GM12878 (cell line): ENCODE data around the gene MBD5. TPM values are rescaled to one million over a fixed set of nuclear protein-coding genes. Genes with fewer than 3 reads are reported as not detected.

Experiments
- ATAC-seq: fragments of 200-7000 bp; cut with Tn5 transposase; 3 replicates; pipeline ENCODE4 v1.9.1; 2020; ENCODE audit warnings: mild to moderate bottlenecking, moderate library complexity
- BruUV-seq: library from RNA; stranded (reverse); fragments of 400-500 nt; replicated peaks from 2 replicates; lab custom pipeline; 2021; lab: Mats Ljungman, UMichigan
- CTCF ChIA-PET: fragments of 300-600 bp; sonication (Branson Sonifier 250); formaldehyde crosslinking; extraction: SDS; loops from one replicate; lab custom pipeline; 2021; ENCODE audit warnings: inconsistent platforms; lab: Yijun Ruan, JAX
- POLR2A ChIA-PET: fragments of 350-600 bp; formaldehyde crosslinking; extraction: SDS; loops from one replicate; lab custom pipeline; 2021; ENCODE audit warnings: inconsistent platforms; lab: Charles Lee
- RAD21 ChIA-PET: fragments of 300-600 bp; sonication (Branson Sonifier 250); formaldehyde crosslinking; loops from one replicate; lab custom pipeline; 2023; ENCODE audit warnings: antibody characterized with exemption; ENCODE audit not compliant: unreplicated experiment; lab: Charles Lee
- SMC1A ChIA-PET: fragments of 300-600 bp; sonication (Branson Sonifier 250); formaldehyde crosslinking; loops from one replicate; lab custom pipeline; 2023; ENCODE audit not compliant: unreplicated experiment, uncharacterized antibody; lab: Charles Lee
- DNase-seq: peaks from one replicate; pipeline ENCODE4 v3.0.0-alpha.2; 2011; ENCODE audit warnings: low read depth, low spot score
- FAIRE-seq: peaks from 3 replicates; lab custom pipeline; 2011; peaks lifted over from hg19 to GRCh38; lab: Jason Lieb, UNC
- H2AFZ ChIP-seq: 2 replicates; pipeline ENCODE4 v1.6.0; 2011; ENCODE audit warnings: low read depth, low read length, control low read depth; ENCODE audit not compliant: control insufficient read depth
- H3K27ac ChIP-seq: 2 replicates; pipeline ENCODE4 v1.5.1; 2011; ENCODE audit warnings: control low read depth; ENCODE audit not compliant: control insufficient read depth, insufficient read depth
- H3K27me3 ChIP-seq, 2 experiments: replicated peaks in 1 of 2; 2 replicates each; pipeline versions ENCODE4 v1.6.0 to v1.6.1; 2011; ENCODE audit warnings: low read length in 1 of 2; ENCODE audit not compliant: control insufficient read depth in 2 of 2, insufficient read depth in 2 of 2
- H3K36me3 ChIP-seq, 2 experiments: 2 replicates each; pipeline ENCODE4 v1.5.1; 2011; ENCODE audit warnings: low read length in 1 of 2; ENCODE audit not compliant: control insufficient read depth in 2 of 2, insufficient read depth in 2 of 2
- H3K4me1 ChIP-seq: 2 replicates; pipeline ENCODE4 v1.6.1; 2011; ENCODE audit warnings: mild to moderate bottlenecking, low read length, moderate library complexity, mixed read lengths; ENCODE audit not compliant: control insufficient read depth, insufficient read depth
- H3K4me2 ChIP-seq: 2 replicates; pipeline ENCODE4 v1.6.0; 2011; ENCODE audit warnings: control low read depth; ENCODE audit not compliant: control insufficient read depth, insufficient read depth
- H3K4me3 ChIP-seq: fragments of 200-600 bp; sonication (generic); 2 replicates; pipeline ENCODE4 v1.5.1; 2016
- H3K79me2 ChIP-seq: 2 replicates; pipeline ENCODE4 v1.6.0; 2011; ENCODE audit warnings: low read length; ENCODE audit not compliant: control insufficient read depth, insufficient read depth
- H3K9ac ChIP-seq: 2 replicates; pipeline ENCODE4 v1.8.0; 2011; ENCODE audit warnings: low read length, control low read depth, mixed read lengths; ENCODE audit not compliant: control insufficient read depth, insufficient read depth
- H3K9me3 ChIP-seq: replicated peaks from 3 replicates; pipeline ENCODE4 v1.5.1; 2011; ENCODE audit warnings: mild to moderate bottlenecking, low read length; ENCODE audit not compliant: control insufficient read depth, insufficient read depth
- H4K20me1 ChIP-seq: 2 replicates; pipeline ENCODE4 v1.6.0; 2011; ENCODE audit not compliant: control insufficient read depth, insufficient read depth
- ATF7 ChIP-seq: fragments of 450-650 bp; IDR thresholded peaks from 2 replicates; pipeline ENCODE4 v1.6.1; 2016; ENCODE audit warnings: low read depth, mild to moderate bottlenecking
- CHD4 ChIP-seq: fragments of 200-600 bp; sonication (generic); IDR thresholded peaks from 2 replicates; pipeline ENCODE4 v1.6.1; 2016; ENCODE audit warnings: mild to moderate bottlenecking
- ESRRA ChIP-seq: IDR thresholded peaks from 2 replicates; pipeline ENCODE4 v1.6.1; 2012; ENCODE audit warnings: mild to moderate bottlenecking, low read length, improper control_type of control experiment
- IKZF2 ChIP-seq, 2 experiments: fragments of 450-650 bp; IDR thresholded peaks; 2 replicates each; pipeline ENCODE4 v1.6.1; 2017; ENCODE audit warnings: mild to moderate bottlenecking in 2 of 2, moderate library complexity in 2 of 2
- IRF4 ChIP-seq: IDR thresholded peaks from 2 replicates; pipeline ENCODE4 v1.6.1; 2011; ENCODE audit warnings: low read depth, low read length
- LARP7 ChIP-seq: fragments of 450-650 bp; IDR thresholded peaks from 2 replicates; pipeline ENCODE4 v1.6.1; 2017; ENCODE audit warnings: mild to moderate bottlenecking
- MLLT1 ChIP-seq: fragments of 450-650 bp; IDR thresholded peaks from 2 replicates; pipeline ENCODE4 v1.6.1; 2016; ENCODE audit warnings: mild to moderate bottlenecking
- NBN ChIP-seq: fragments of 450-650 bp; IDR thresholded peaks from 2 replicates; pipeline ENCODE4 v1.6.1; 2016
- NR2F1 ChIP-seq: fragments of 450-650 bp; conservative IDR thresholded peaks from 2 replicates; pipeline ENCODE4 v1.6.1; 2017; ENCODE audit warnings: mild to moderate bottlenecking
- RAD21 ChIP-seq: IDR thresholded peaks from 2 replicates; pipeline ENCODE4 v1.6.1; 2011; ENCODE audit warnings: mild to moderate bottlenecking, low read depth, low read length, moderate library complexity; ENCODE audit not compliant: insufficient read depth
- SUZ12 ChIP-seq: fragments of 200-600 bp; sonication (generic); IDR thresholded peaks from one replicate; pipeline ENCODE4 v1.6.1; 2018; ENCODE audit warnings: antibody characterized with exemption, mild to moderate bottlenecking; ENCODE audit not compliant: unreplicated experiment
- ZBED1 ChIP-seq: IDR thresholded peaks from 2 replicates; pipeline ENCODE4 v1.6.1; 2016; ENCODE audit warnings: borderline replicate concordance
- ZBTB11 ChIP-seq: fragments of 450-650 bp; formaldehyde crosslinking; IDR thresholded peaks from 2 replicates; pipeline ENCODE4 v1.5.0; 2022; ENCODE audit warnings: mild to moderate bottlenecking, missing genetic modification characterization
- ZNF24 ChIP-seq: fragments of 450-650 bp; IDR thresholded peaks from 2 replicates; pipeline ENCODE4 v1.6.1; 2017; ENCODE audit warnings: antibody characterized with exemption, mild to moderate bottlenecking
- WGBS: methylation state at CpG from one replicate; pipeline ENCODE4 v1.1.6; 2016; ENCODE audit warnings: low lambda C conversion rate; ENCODE audit not compliant: insufficient replicate concordance, insufficient coverage; ENCODE audit errors: missing lambda C conversion rate; 5-methylcytosine and 5-hydroxymethylcytosine counted together
- in situ Hi-C: fragments of 300-500 bp; cut with MboI; formaldehyde crosslinking; loops from 9 replicates; pipeline ENCODE4 v1.14.3; 2018; ENCODE audit warnings: mixed read lengths
- intact Hi-C: fragments of 100-400 bp; cut with micrococcal nuclease; formaldehyde crosslinking; loops from one replicate; pipeline ENCODE4 v1.14.2; 2022; ENCODE audit not compliant: unreplicated experiment
- polyA plus RNA-seq, 11 experiments: library from polyadenylated mRNA; depleted of rRNA in 4 of 11; unstranded in 6 of 11; stranded (reverse) in 5 of 11; fragments of >200 nt; fragmentation: Nextera tagmentation in 4 of 11; fragmentation: Illumina TruSeq in 1 of 11; extraction: Ambion mirVana in 4 of 11; extraction: Trizol in 1 of 11; gene quantifications; 1 replicate in 1 of 11; 2 replicates in 10 of 11; pipeline versions ENCODE4 v1.2.1 to v1.2.3, GENCODE V29; 2011 to 2016; ENCODE audit warnings: inconsistent platforms in 2 of 11, missing spikeins in 2 of 11, low read depth in 1 of 11
- total RNA-seq, 4 experiments: library from RNA; depleted of rRNA in 3 of 4; stranded (reverse); fragments of >200 nt in 3 of 4; fragmentation: Illumina TruSeq in 1 of 4; extraction: Trizol in 1 of 4; gene quantifications; 2 replicates each; pipeline versions ENCODE4 v1.2.1 to v1.2.3, GENCODE V29; 2013 to 2021
- TF ChIP-seq, protein P1 (sequence below): IDR thresholded peaks from 2 replicates; pipeline ENCODE4 v1.6.1; 2012; ENCODE audit warnings: improper control_type of control experiment, low read depth, low read length; ENCODE audit not compliant: insufficient replicate concordance

MBD5 gene
- total and polyA plus RNA-seq, 10 of the 15 experiments (the other 5 are each of a cell fraction or from before 2014, with no cell fraction given): 7.4 to 58.0 (median 21.2) TPM

- ATAC-seq (no peak), FAIRE-seq (no peak), DNase-seq (no peak)
- 45% methylated on average over 1 of the region's 1 CpG for WGBS
- no peak overlapping the region for H3K4me2 ChIP-seq
- in situ Hi-C loops (no loop called here), intact Hi-C loops (no loop called here)
- no peaks in the 10 kb centered on the region for H4K20me1 ChIP-seq
- no peak overlapping the region for H3K4me3 ChIP-seq
- SMC1A ChIA-PET: interaction anchor here (0.9 to 1.7 kb wide), 5 partner anchors 9 to 61 kb away, joined by 3 to 10 read pairs (median 3); no protein-coding TSS in a partner anchor
- H3K27ac ChIP-seq: no peak overlapping the region
- H2AFZ ChIP-seq: no peak overlapping the region
- POLR2A ChIA-PET: interaction anchor here (0.7 kb wide), 1 partner anchor 141 kb away, joined by 4 read pairs; no protein-coding TSS in a partner anchor
- H3K79me2 ChIP-seq: no peaks in the 10 kb centered on the region
- H3K9ac ChIP-seq: no peak overlapping the region
- no peak for TF ChIP-seq NBN
- no peak for TF ChIP-seq IKZF2 (IDR thresholded peaks at IDR 0.05)
- TF ChIP-seq ZNF24: no peak
- TF ChIP-seq LARP7: no peak
- no peak for TF ChIP-seq RAD21
- no peak for TF ChIP-seq ZBTB11 (CRISPR knock-in tag)
- TF ChIP-seq ESRRA: no peak
- TF ChIP-seq ZBED1: no peak
- no peak for TF ChIP-seq IRF4
- no peak for TF ChIP-seq NR2F1
- TF ChIP-seq ATF7: no peak
- TF ChIP-seq SUZ12: no peak
- TF ChIP-seq, protein P1, sequence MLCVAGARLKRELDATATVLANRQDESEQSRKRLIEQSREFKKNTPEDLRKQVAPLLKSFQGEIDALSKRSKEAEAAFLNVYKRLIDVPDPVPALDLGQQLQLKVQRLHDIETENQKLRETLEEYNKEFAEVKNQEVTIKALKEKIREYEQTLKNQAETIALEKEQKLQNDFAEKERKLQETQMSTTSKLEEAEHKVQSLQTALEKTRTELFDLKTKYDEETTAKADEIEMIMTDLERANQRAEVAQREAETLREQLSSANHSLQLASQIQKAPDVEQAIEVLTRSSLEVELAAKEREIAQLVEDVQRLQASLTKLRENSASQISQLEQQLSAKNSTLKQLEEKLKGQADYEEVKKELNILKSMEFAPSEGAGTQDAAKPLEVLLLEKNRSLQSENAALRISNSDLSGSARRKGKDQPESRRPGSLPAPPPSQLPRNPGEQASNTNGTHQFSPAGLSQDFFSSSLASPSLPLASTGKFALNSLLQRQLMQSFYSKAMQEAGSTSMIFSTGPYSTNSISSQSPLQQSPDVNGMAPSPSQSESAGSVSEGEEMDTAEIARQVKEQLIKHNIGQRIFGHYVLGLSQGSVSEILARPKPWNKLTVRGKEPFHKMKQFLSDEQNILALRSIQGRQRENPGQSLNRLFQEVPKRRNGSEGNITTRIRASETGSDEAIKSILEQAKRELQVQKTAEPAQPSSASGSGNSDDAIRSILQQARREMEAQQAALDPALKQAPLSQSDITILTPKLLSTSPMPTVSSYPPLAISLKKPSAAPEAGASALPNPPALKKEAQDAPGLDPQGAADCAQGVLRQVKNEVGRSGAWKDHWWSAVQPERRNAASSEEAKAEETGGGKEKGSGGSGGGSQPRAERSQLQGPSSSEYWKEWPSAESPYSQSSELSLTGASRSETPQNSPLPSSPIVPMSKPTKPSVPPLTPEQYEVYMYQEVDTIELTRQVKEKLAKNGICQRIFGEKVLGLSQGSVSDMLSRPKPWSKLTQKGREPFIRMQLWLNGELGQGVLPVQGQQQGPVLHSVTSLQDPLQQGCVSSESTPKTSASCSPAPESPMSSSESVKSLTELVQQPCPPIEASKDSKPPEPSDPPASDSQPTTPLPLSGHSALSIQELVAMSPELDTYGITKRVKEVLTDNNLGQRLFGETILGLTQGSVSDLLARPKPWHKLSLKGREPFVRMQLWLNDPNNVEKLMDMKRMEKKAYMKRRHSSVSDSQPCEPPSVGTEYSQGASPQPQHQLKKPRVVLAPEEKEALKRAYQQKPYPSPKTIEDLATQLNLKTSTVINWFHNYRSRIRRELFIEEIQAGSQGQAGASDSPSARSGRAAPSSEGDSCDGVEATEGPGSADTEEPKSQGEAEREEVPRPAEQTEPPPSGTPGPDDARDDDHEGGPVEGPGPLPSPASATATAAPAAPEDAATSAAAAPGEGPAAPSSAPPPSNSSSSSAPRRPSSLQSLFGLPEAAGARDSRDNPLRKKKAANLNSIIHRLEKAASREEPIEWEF: no peak
- no peak for TF ChIP-seq MLLT1
- TF ChIP-seq CHD4: no peak
- BruUV-seq: no TSS peak
- H3K36me3 ChIP-seq: no peaks in the 10 kb centered on the region
- no peaks in the 10 kb centered on the region for H3K9me3 ChIP-seq
- no peaks in the 10 kb centered on the region for H3K27me3 ChIP-seq
- RAD21 ChIA-PET: interaction anchor here (0.5 to 1.0 kb wide), 5 partner anchors 38 to 406 kb away, joined by 3 read pairs; no protein-coding TSS in a partner anchor
- no peaks in the 10 kb centered on the region for H3K4me1 ChIP-seq
- CTCF ChIA-PET: interaction anchor here (0.7 to 1.4 kb wide), 4 partner anchors 8 to 622 kb away, joined by 3 to 5 read pairs (median 4); no protein-coding TSS in a partner anchor
Measured at GRCh38 chr2:148102641-148103040, 81.8 kb downstream of the MBD5 start.
